HepG2 (cell line): ENCODE results near the gene CBLB. TPM values are rescaled to one million over a fixed set of nuclear protein-coding genes. Genes with fewer than 3 reads are reported as not detected.

ENCODE experiments used
- CENPX ChIP-seq: sonication (generic); formaldehyde crosslinking; IDR thresholded peaks from 2 replicates; pipeline ENCODE4 v1.9.0; 2021; ENCODE audit warnings: mild to moderate bottlenecking, missing genetic modification reagents, moderate library complexity
- DMTF1 ChIP-seq: sonication (generic); formaldehyde crosslinking; IDR thresholded peaks from 2 replicates; pipeline ENCODE4 v1.4.0; 2020; ENCODE audit warnings: mild to moderate bottlenecking, missing genetic modification reagents
- DPF2 ChIP-seq: sonication (generic); formaldehyde crosslinking; IDR thresholded peaks from 2 replicates; pipeline ENCODE4 v1.4.0; 2020; ENCODE audit warnings: mild to moderate bottlenecking, low read depth, missing genetic modification reagents, borderline replicate concordance
- HMGXB3 ChIP-seq: sonication (generic); formaldehyde crosslinking; IDR thresholded peaks from 2 replicates; pipeline ENCODE4 v1.4.0; 2020; ENCODE audit warnings: missing genetic modification reagents, borderline replicate concordance
- PATZ1 ChIP-seq: sonication (generic); formaldehyde crosslinking; IDR thresholded peaks from 2 replicates; pipeline ENCODE4 v1.4.0; 2020; ENCODE audit warnings: missing genetic modification reagents
- PBX3 ChIP-seq: sonication (generic); formaldehyde crosslinking; IDR thresholded peaks from 2 replicates; pipeline ENCODE4 v1.8.1; 2023; ENCODE audit warnings: missing genetic modification reagents, inconsistent platforms, borderline replicate concordance
- PCBP1 ChIP-seq: fragments of 200-400 bp; formaldehyde crosslinking; IDR thresholded peaks from 2 replicates; pipeline ENCODE4 v1.6.1; 2017; ENCODE audit warnings: mild to moderate bottlenecking, low read depth, low read length, borderline replicate concordance
- SP4 ChIP-seq: sonication (generic); formaldehyde crosslinking; IDR thresholded peaks from 2 replicates; pipeline ENCODE4 v1.8.1; 2023; ENCODE audit warnings: mild to moderate bottlenecking, missing genetic modification reagents
- TFDP1 ChIP-seq: IDR thresholded peaks from 2 replicates; pipeline ENCODE4 v1.6.1; 2016; ENCODE audit warnings: missing compliant biosample characterization, missing genetic modification reagents, borderline replicate concordance
- ZNF20 ChIP-seq: sonication (generic); formaldehyde crosslinking; IDR thresholded peaks from 2 replicates; pipeline ENCODE4 v1.4.0; 2020; ENCODE audit warnings: mild to moderate bottlenecking, moderate library complexity, missing genetic modification reagents
- ZNF329 ChIP-seq: sonication (generic); formaldehyde crosslinking; IDR thresholded peaks from 2 replicates; pipeline ENCODE4 v1.9.0; 2021; ENCODE audit warnings: low read depth, mild to moderate bottlenecking, missing genetic modification reagents
- ZNF460 ChIP-seq: sonication (generic); formaldehyde crosslinking; IDR thresholded peaks from 2 replicates; pipeline ENCODE4 v1.5.1; 2020; ENCODE audit warnings: missing genetic modification reagents, mild to moderate bottlenecking, borderline replicate concordance
- ZNF749 ChIP-seq: sonication (generic); formaldehyde crosslinking; IDR thresholded peaks from 2 replicates; pipeline ENCODE4 v1.8.0; 2022; ENCODE audit warnings: mild to moderate bottlenecking, missing genetic modification reagents, moderate library complexity, borderline replicate concordance
- ZNF776 ChIP-seq: sonication (generic); formaldehyde crosslinking; IDR thresholded peaks from 2 replicates; pipeline ENCODE4 v1.4.0; 2020; ENCODE audit warnings: mild to moderate bottlenecking, missing genetic modification reagents
- polyA plus RNA-seq, 8 experiments: library from polyadenylated mRNA; depleted of rRNA in 3 of 8; stranded (reverse) in 7 of 8; unstranded in 1 of 8; fragments of >200 nt; fragmentation: Illumina TruSeq in 4 of 8; extraction: Trizol in 4 of 8; gene quantifications; 2 replicates each; pipeline versions ENCODE4 v1.2.1 to v1.2.3, GENCODE V29; 2011 to 2016; ENCODE audit warnings: low read depth in 4 of 8, missing spikeins in 1 of 8, mixed read lengths in 1 of 8; ENCODE audit not compliant: insufficient read depth in 1 of 8
- total RNA-seq, 5 experiments: library from RNA; depleted of rRNA; stranded (reverse); fragments of >200 nt; fragmentation: Illumina TruSeq; extraction: Trizol; gene quantifications; 2 replicates each; pipeline ENCODE4 v1.2.3, GENCODE V29; 2016; ENCODE audit warnings: low read depth in 1 of 5

The CBLB gene
- total and polyA plus RNA-seq, 2 of the 13 experiments (the other 11 are each of a cell fraction or from before 2014, with no cell fraction given): 9.8 to 16.4 TPM

GRCh38 chr3:105868742-105869530 lies at the start of gene CBLB (continued):
- TF ChIP-seq ZNF749 (CRISPR knock-in tag) (no peak), ZNF329 (CRISPR knock-in tag) (no peak), ZNF460 (CRISPR knock-in tag) (no peak), PBX3 (peak; percentile 36; the same call in 1 of the 2 replicates), PATZ1 (no peak), HMGXB3 (CRISPR knock-in tag) (no peak), ZNF20 (CRISPR knock-in tag) (no peak), DPF2 (CRISPR knock-in tag) (no peak), DMTF1 (no peak), CENPX (CRISPR knock-in tag) (no peak), PCBP1 (no peak), SP4 (CRISPR knock-in tag) (peak; percentile 67; the same call in 1 of the 2 replicates), TFDP1 (peak; percentile 9; the same call in 1 of the 2 replicates), ZNF776 (CRISPR knock-in tag) (no peak)
